ENCODE results near the gene COL17A1.

- TF ChIP-seq CTCF (IDR thresholded peaks at IDR 0.05; ENCODE audit: borderline replicate concordance, extremely low read depth, low read length, poor library complexity, severe bottlenecking) = no peak
- no peak for TF ChIP-seq EZH2 (IDR thresholded peaks at IDR 0.05; ENCODE audit: borderline replicate concordance, low read depth, low read length, severe bottlenecking)
Observed at GRCh38 chr10:104013489-104013888, 72.2 kb downstream of the COL17A1 start.

Measured in DND-41 (cell line).